H9 (cell line): ENCODE results near the gene CDH6. TPM values are rescaled to one million over a fixed set of nuclear protein-coding genes. Genes with fewer than 3 reads are reported as not detected.

Experiments
- DNase-seq: peaks from one replicate; pipeline ENCODE4 v3.0.0-alpha.2; 2017
- H2AFZ ChIP-seq: one replicate; pipeline ENCODE4 v1.6.1; 2013; ENCODE audit warnings: mild to moderate bottlenecking, low read length, control low read depth, moderate library complexity
- H2AK5ac ChIP-seq: 2 replicates; pipeline ENCODE4 v1.6.1; 2013; ENCODE audit warnings: low read length, control low read depth, mixed read lengths; ENCODE audit not compliant: insufficient read length
- H2BK120ac ChIP-seq: one replicate; pipeline ENCODE4 v1.6.1; 2013; ENCODE audit warnings: low read depth, mild to moderate bottlenecking, low read length, control low read depth, inconsistent platforms; ENCODE audit not compliant: poor library complexity, severe bottlenecking
- H2BK12ac ChIP-seq: 2 replicates; pipeline ENCODE4 v1.6.1; 2013; ENCODE audit warnings: low read length, control low read depth, mixed read lengths, low read depth; ENCODE audit not compliant: insufficient read length
- H2BK15ac ChIP-seq: 2 replicates; pipeline ENCODE4 v1.6.1; 2013; ENCODE audit warnings: low read depth, low read length, control low read depth
- H2BK20ac ChIP-seq: one replicate; pipeline ENCODE4 v1.6.1; 2013; ENCODE audit warnings: low read depth, mild to moderate bottlenecking, low read length, control low read depth, inconsistent platforms; ENCODE audit not compliant: poor library complexity, severe bottlenecking
- H2BK5ac ChIP-seq: 2 replicates; pipeline ENCODE4 v1.6.1; 2013; ENCODE audit warnings: low read length, control low read depth, mixed read lengths; ENCODE audit not compliant: insufficient read length
- H3K14ac ChIP-seq: 2 replicates; pipeline ENCODE4 v1.6.1; 2013; ENCODE audit warnings: low read length, control low read depth; ENCODE audit not compliant: insufficient read depth
- H3K18ac ChIP-seq: 2 replicates; pipeline ENCODE4 v1.6.1; 2013; ENCODE audit warnings: low read depth, mild to moderate bottlenecking, mixed read lengths, low read length, control low read depth; ENCODE audit not compliant: insufficient read length
- H3K23ac ChIP-seq: 2 replicates; pipeline ENCODE4 v1.6.1; 2013; ENCODE audit warnings: low read length, control low read depth, mixed read lengths, low read depth; ENCODE audit not compliant: insufficient read length
- H3K23me2 ChIP-seq: 2 replicates; pipeline ENCODE4 v1.6.1; 2013; ENCODE audit warnings: low read depth, mild to moderate bottlenecking, mixed read lengths, low read length, control low read depth; ENCODE audit not compliant: insufficient read length, poor library complexity, severe bottlenecking
- H3K27ac ChIP-seq: 2 replicates; pipeline ENCODE4 v1.5.1; 2013; ENCODE audit warnings: low read length, control low read depth, mixed read lengths, low read depth; ENCODE audit not compliant: insufficient read length
- H3K27me3 ChIP-seq: 2 replicates; pipeline ENCODE4 v1.6.1; 2013; ENCODE audit warnings: low read length, control low read depth, inconsistent platforms; ENCODE audit not compliant: insufficient read depth
- H3K4ac ChIP-seq: 2 replicates; pipeline ENCODE4 v1.6.1; 2013; ENCODE audit warnings: low read depth, mild to moderate bottlenecking, control low read depth, inconsistent platforms, low read length, moderate library complexity
- H3K4me1 ChIP-seq: 2 replicates; pipeline ENCODE4 v1.6.1; 2013; ENCODE audit warnings: low read length, control low read depth, inconsistent platforms; ENCODE audit not compliant: insufficient read depth
- H3K4me2 ChIP-seq: 2 replicates; pipeline ENCODE4 v1.6.1; 2013; ENCODE audit warnings: low read length, control low read depth, mixed read lengths; ENCODE audit not compliant: insufficient read length, insufficient read depth
- H3K56ac ChIP-seq: 2 replicates; pipeline ENCODE4 v1.6.1; 2013; ENCODE audit warnings: low read depth, mild to moderate bottlenecking, mixed read lengths, low read length, control low read depth; ENCODE audit not compliant: insufficient read length
- H3K79me1 ChIP-seq: 2 replicates; pipeline ENCODE4 v1.6.1; 2013; ENCODE audit warnings: low read depth, mild to moderate bottlenecking, moderate library complexity, low read length, control low read depth, inconsistent platforms; ENCODE audit not compliant: insufficient read depth, poor library complexity, severe bottlenecking
- H3K79me2 ChIP-seq: 2 replicates; pipeline ENCODE4 v1.6.1; 2013; ENCODE audit warnings: low read length, control low read depth, inconsistent platforms; ENCODE audit not compliant: insufficient read depth
- H3K9ac ChIP-seq: 2 replicates; pipeline ENCODE4 v1.6.1; 2013; ENCODE audit warnings: low read length, control low read depth, mixed read lengths; ENCODE audit not compliant: insufficient read length; ENCODE audit errors: extremely low read depth
- H3K9me3 ChIP-seq: one replicate; pipeline ENCODE4 v1.6.1; 2013; ENCODE audit warnings: low read depth, low read length, inconsistent platforms; ENCODE audit not compliant: control insufficient read depth
- H3T11ph ChIP-seq: one replicate; pipeline ENCODE4 v1.6.1; 2013; ENCODE audit warnings: mild to moderate bottlenecking, low read length, control low read depth, inconsistent platforms
- H4K20me1 ChIP-seq: one replicate; pipeline ENCODE4 v1.6.1; 2013; ENCODE audit not compliant: control insufficient read depth, insufficient read length, insufficient read depth
- H4K5ac ChIP-seq: 2 replicates; pipeline ENCODE4 v1.6.1; 2013; ENCODE audit warnings: low read depth, mild to moderate bottlenecking, mixed read lengths, low read length, control low read depth; ENCODE audit not compliant: insufficient read length
- H4K8ac ChIP-seq: replicated peaks from 2 replicates; pipeline ENCODE4 v1.6.1; 2013; ENCODE audit warnings: low read length, control low read depth, mixed read lengths, low read depth; ENCODE audit not compliant: insufficient read length
- H4K91ac ChIP-seq: 2 replicates; pipeline ENCODE4 v1.6.1; 2013; ENCODE audit warnings: low read depth, mild to moderate bottlenecking, moderate library complexity, mixed read lengths, low read length, control low read depth; ENCODE audit not compliant: insufficient read length
- H3K27ac Mint-ChIP-seq, 3 experiments: 2 replicates in 2 of 3; 3 replicates in 1 of 3; pipeline ENCODE4 v1.8.0; 2020 to 2021; ENCODE audit warnings: mixed read lengths in 3 of 3, mild to moderate bottlenecking in 1 of 3, moderate library complexity in 1 of 3
- H3K27me3 Mint-ChIP-seq: 2 replicates; pipeline ENCODE4 v1.8.0; 2021; ENCODE audit warnings: low read depth, mild to moderate bottlenecking, moderate library complexity, mixed read lengths
- H3K36me3 Mint-ChIP-seq, 3 experiments: 2 replicates in 2 of 3; 3 replicates in 1 of 3; pipeline ENCODE4 v1.8.0; 2020 to 2021; ENCODE audit warnings: low read depth in 3 of 3, mixed read lengths in 3 of 3; ENCODE audit not compliant: insufficient read depth in 1 of 3
- H3K4me1 Mint-ChIP-seq, 2 experiments: 2 replicates each; pipeline ENCODE4 v1.8.0; 2020; ENCODE audit warnings: mixed read lengths in 2 of 2
- H3K4me3 Mint-ChIP-seq, 2 experiments: 2 replicates in 1 of 2; 3 replicates in 1 of 2; pipeline ENCODE4 v1.8.0; 2020 to 2021; ENCODE audit warnings: mild to moderate bottlenecking in 2 of 2, mixed read lengths in 2 of 2, moderate library complexity in 1 of 2
- H3K9me3 Mint-ChIP-seq, 2 experiments: 2 replicates in 1 of 2; 3 replicates in 1 of 2; pipeline ENCODE4 v1.8.0; 2020; ENCODE audit warnings: mild to moderate bottlenecking in 2 of 2, mixed read lengths in 2 of 2, moderate library complexity in 1 of 2
- WGBS: extraction: QIAGEN DNeasy Blood & Tissue Kit; methylation state at CpG from one replicate; pipeline ENCODE4 v1.1.7; 2013; ENCODE audit warnings: missing lambda C conversion rate, low lambda C conversion rate, mixed read lengths; ENCODE audit not compliant: insufficient read length; ENCODE audit errors: extremely low coverage; 5-methylcytosine and 5-hydroxymethylcytosine counted together
- total RNA-seq: library from RNA; stranded (reverse); gene quantifications from 2 replicates; pipeline ENCODE4 v1.2.1, GENCODE V29; 2021
- TF ChIP-seq, protein P1 (sequence below): fragments of 200-600 bp; sonication (generic); conservative IDR thresholded peaks from 3 replicates; pipeline ENCODE4 v1.8.0; 2021; ENCODE audit warnings: antibody characterized with exemption, mild to moderate bottlenecking

CDH6 gene
- total RNA-seq, 1 experiment from 2014 or later: 11.7 TPM

DNA sequence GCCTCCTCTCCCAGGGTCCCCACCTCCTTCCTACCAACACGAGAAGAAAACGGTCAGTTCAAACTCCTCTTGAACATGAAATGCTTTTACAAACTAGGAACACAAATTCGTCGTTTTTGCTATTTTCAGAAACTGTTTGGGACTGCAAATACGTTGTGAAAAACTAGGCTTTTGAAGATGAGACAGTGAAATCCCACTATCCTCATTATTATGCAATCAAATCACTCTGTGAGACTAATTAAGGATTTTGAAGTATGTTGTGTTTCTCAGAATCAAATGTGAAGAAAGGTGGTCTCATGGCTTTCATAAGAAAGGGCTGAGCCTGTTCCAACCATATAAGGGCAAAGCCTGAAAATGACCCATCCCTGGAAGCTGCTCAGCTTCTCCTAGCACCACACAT is 33.2 kb downstream of the CDH6 start:
- Histone ChIP-seq H2BK5ac (no peak overlapping the region), H2BK12ac (no peak overlapping the region), H3K9me3 (no peaks in the 10 kb centered on the region), H2BK120ac (no peak overlapping the region), H3K27ac (no peak overlapping the region), H3K4me1 (no peaks in the 10 kb centered on the region), H2AFZ (no peak overlapping the region), H3K4me2 (no peak overlapping the region), H2BK15ac (no peak overlapping the region), H4K20me1 (no peaks in the 10 kb centered on the region), H3K79me1 (no peaks in the 10 kb centered on the region), H3K14ac (no peak overlapping the region), H3K4ac (no peak overlapping the region), H2BK20ac (no peak overlapping the region), H2AK5ac (no peak overlapping the region), H4K8ac (no peak overlapping the region), H3K27me3 (no peaks in the 10 kb centered on the region), H3K18ac (no peak overlapping the region), H4K5ac (no peak overlapping the region), H3K9ac (no peak overlapping the region), H3K23ac (no peak overlapping the region), H3K56ac (no peak overlapping the region), H3K23me2 (no peaks in the 10 kb centered on the region), H3K79me2 (no peaks in the 10 kb centered on the region), H3T11ph (no peak overlapping the region), H4K91ac (no peak overlapping the region)
- H3K9me3 Mint-ChIP-seq: no peaks in the 10 kb centered on the region
- H3K4me3 Mint-ChIP-seq: no peak overlapping the region
- H3K4me1 Mint-ChIP-seq: peaks cover 4 to 6% of the 10 kb centered on the region in 2 experiments; a peak in 3 of 4 replicates
- H3K27me3 Mint-ChIP-seq: no peaks in the 10 kb centered on the region; the same call in 1 of the 2 replicates
- no peak for DNase-seq
- WGBS: no CpG with 5 or more reads among the region's 5 CpGs
- peak overlapping the region in 1 of 3 experiments; percentile 30; a peak in 1 of 7 replicates for H3K27ac Mint-ChIP-seq
- TF ChIP-seq, protein P1, sequence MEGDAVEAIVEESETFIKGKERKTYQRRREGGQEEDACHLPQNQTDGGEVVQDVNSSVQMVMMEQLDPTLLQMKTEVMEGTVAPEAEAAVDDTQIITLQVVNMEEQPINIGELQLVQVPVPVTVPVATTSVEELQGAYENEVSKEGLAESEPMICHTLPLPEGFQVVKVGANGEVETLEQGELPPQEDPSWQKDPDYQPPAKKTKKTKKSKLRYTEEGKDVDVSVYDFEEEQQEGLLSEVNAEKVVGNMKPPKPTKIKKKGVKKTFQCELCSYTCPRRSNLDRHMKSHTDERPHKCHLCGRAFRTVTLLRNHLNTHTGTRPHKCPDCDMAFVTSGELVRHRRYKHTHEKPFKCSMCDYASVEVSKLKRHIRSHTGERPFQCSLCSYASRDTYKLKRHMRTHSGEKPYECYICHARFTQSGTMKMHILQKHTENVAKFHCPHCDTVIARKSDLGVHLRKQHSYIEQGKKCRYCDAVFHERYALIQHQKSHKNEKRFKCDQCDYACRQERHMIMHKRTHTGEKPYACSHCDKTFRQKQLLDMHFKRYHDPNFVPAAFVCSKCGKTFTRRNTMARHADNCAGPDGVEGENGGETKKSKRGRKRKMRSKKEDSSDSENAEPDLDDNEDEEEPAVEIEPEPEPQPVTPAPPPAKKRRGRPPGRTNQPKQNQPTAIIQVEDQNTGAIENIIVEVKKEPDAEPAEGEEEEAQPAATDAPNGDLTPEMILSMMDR: no peak
- peaks cover 4 to 17% (median 5%) of the 10 kb centered on the region in 3 experiments; a peak in 3 of 7 replicates for H3K36me3 Mint-ChIP-seq
